H1 (cell line): ENCODE results near the gene DACT3. TPM values are rescaled to one million over a fixed set of nuclear protein-coding genes. Genes with fewer than 3 reads are reported as not detected.
A peak's percentile ranks its signal among the peaks of the same experiment; 100 is the strongest.

Source experiments
- CTCF ChIA-PET: fragments of 300-600 bp; sonication (Branson Sonifier 250); formaldehyde crosslinking; loops from one replicate; lab custom pipeline; 2021; ENCODE audit not compliant: partially characterized antibody; lab: Charles Lee
- POLR2A ChIA-PET: fragments of 300-600 bp; sonication (Branson Sonifier 250); formaldehyde crosslinking; loops from one replicate; lab custom pipeline; 2021; ENCODE audit warnings: inconsistent platforms; ENCODE audit not compliant: partially characterized antibody; lab: Charles Lee
- DNase-seq, 2 experiments: peaks; one replicate each; pipeline versions ENCODE4 v3.0.0 to v3.0.0-alpha.2; 2010 to 2022; ENCODE audit warnings: low spot score in 2 of 2, low read depth in 1 of 2, mixed read lengths in 1 of 2
- FAIRE-seq: peaks from 2 replicates; lab custom pipeline; 2011; peaks lifted over from hg19 to GRCh38; lab: Jason Lieb, UNC
- H2AFZ ChIP-seq: 2 replicates; pipeline ENCODE4 v1.8.1; 2012; ENCODE audit warnings: low read length, inconsistent platforms
- H2AK5ac ChIP-seq: 2 replicates; pipeline ENCODE4 v1.6.1; 2013; ENCODE audit warnings: low read depth, low read length
- H2BK120ac ChIP-seq: replicated peaks from 2 replicates; pipeline ENCODE3; 2013; ENCODE audit warnings: low read depth, low read length, inconsistent platforms
- H2BK12ac ChIP-seq: 2 replicates; pipeline ENCODE4 v1.6.1; 2013; ENCODE audit warnings: low read depth, low read length
- H2BK15ac ChIP-seq: 2 replicates; pipeline ENCODE4 v1.6.1; 2013; ENCODE audit warnings: low read length
- H2BK20ac ChIP-seq: 2 replicates; pipeline ENCODE4 v1.6.1; 2013; ENCODE audit warnings: low read length
- H2BK5ac ChIP-seq: 2 replicates; pipeline ENCODE4 v1.6.1; 2013; ENCODE audit warnings: low read depth, low read length
- H3K14ac ChIP-seq: 2 replicates; pipeline ENCODE4 v1.6.1; 2013; ENCODE audit warnings: inconsistent platforms; ENCODE audit not compliant: insufficient read length
- H3K18ac ChIP-seq: 2 replicates; pipeline ENCODE4 v1.6.1; 2013; ENCODE audit warnings: low read length; ENCODE audit errors: extremely low read depth
- H3K23ac ChIP-seq: 2 replicates; pipeline ENCODE4 v1.6.1; 2013; ENCODE audit warnings: inconsistent platforms; ENCODE audit not compliant: insufficient read length
- H3K23me2 ChIP-seq: 2 replicates; pipeline ENCODE4 v1.6.1; 2013; ENCODE audit warnings: low read depth, low read length
- H3K27ac ChIP-seq: 2 replicates; pipeline ENCODE4 v1.6.1; 2011; ENCODE audit warnings: low read depth, low read length, inconsistent platforms
- H3K27me3 ChIP-seq, 4 experiments: replicated peaks in 1 of 4; 1 replicate in 1 of 4; 2 replicates in 3 of 4; pipeline versions ENCODE4 v1.6.1 to v1.8.1; 2011 to 2013; ENCODE audit warnings: low read length in 3 of 4, mild to moderate bottlenecking in 3 of 4, inconsistent platforms in 2 of 4, mixed read lengths in 2 of 4, moderate library complexity in 1 of 4; ENCODE audit not compliant: control insufficient read depth in 3 of 4, insufficient read depth in 3 of 4; ENCODE audit errors: extremely low read depth in 1 of 4
- H3K36me3 ChIP-seq, 4 experiments: 2 replicates each; pipeline versions ENCODE4 v1.6.1 to v1.8.1; 2011 to 2013; ENCODE audit warnings: mild to moderate bottlenecking in 4 of 4, low read length in 3 of 4, moderate library complexity in 2 of 4, control low read depth in 1 of 4, inconsistent platforms in 1 of 4; ENCODE audit not compliant: insufficient read depth in 4 of 4, control insufficient read depth in 2 of 4
- H3K4ac ChIP-seq: replicated peaks from 2 replicates; pipeline ENCODE3; 2013; ENCODE audit warnings: low read length, low read depth, mixed read lengths, inconsistent platforms; ENCODE audit not compliant: insufficient read length
- H3K4me1 ChIP-seq, 4 experiments: replicated peaks in 1 of 4; 1 replicate in 1 of 4; 2 replicates in 3 of 4; pipeline versions ENCODE4 v1.6.1 to v1.8.1; 2011 to 2013; ENCODE audit warnings: low read length in 3 of 4, inconsistent platforms in 2 of 4, mixed read lengths in 1 of 4; ENCODE audit not compliant: insufficient read depth in 4 of 4, control insufficient read depth in 3 of 4
- H3K4me2 ChIP-seq, 2 experiments: 2 replicates each; pipeline versions ENCODE4 v1.6.1 to v1.8.1; 2011 to 2013; ENCODE audit warnings: low read depth in 2 of 2, low read length in 2 of 2, control low read depth in 1 of 2, inconsistent platforms in 1 of 2, mild to moderate bottlenecking in 1 of 2; ENCODE audit not compliant: insufficient read depth in 1 of 2
- H3K4me3 ChIP-seq, 4 experiments: fragments of 200-600, 300-600 bp in 1 of 4; sonication (generic), shearing (Covaris generic), sonication (Bioruptor Twin) in 1 of 4; 2 replicates each; pipeline versions ENCODE4 v1.5.1 to v1.8.1; 2011 to 2016; ENCODE audit warnings: low read length in 4 of 4, low read depth in 3 of 4, control low read depth in 2 of 4, inconsistent platforms in 2 of 4, mild to moderate bottlenecking in 2 of 4, mixed read lengths in 1 of 4, moderate library complexity in 1 of 4; ENCODE audit not compliant: insufficient read depth in 2 of 4; ENCODE audit errors: extremely low read depth in 1 of 4
- H3K56ac ChIP-seq: replicated peaks from 2 replicates; pipeline ENCODE3; 2013; ENCODE audit warnings: low read depth, mild to moderate bottlenecking, mixed read lengths, low read length, inconsistent platforms; ENCODE audit not compliant: insufficient read length
- H3K79me1 ChIP-seq: 2 replicates; pipeline ENCODE4 v1.6.1; 2013; ENCODE audit warnings: low read depth, low read length, control low read depth
- H3K79me2 ChIP-seq, 2 experiments: 2 replicates each; pipeline versions ENCODE4 v1.6.1 to v1.8.1; 2012 to 2013; ENCODE audit warnings: low read length in 2 of 2, mild to moderate bottlenecking in 2 of 2, inconsistent platforms in 1 of 2; ENCODE audit not compliant: insufficient read depth in 2 of 2, control insufficient read depth in 1 of 2
- H3K9ac ChIP-seq, 4 experiments: replicated peaks in 1 of 4; 1 replicate in 1 of 4; 2 replicates in 3 of 4; pipeline versions ENCODE4 v1.6.1 to v1.8.1; 2011 to 2013; ENCODE audit warnings: low read depth in 3 of 4, low read length in 3 of 4, control low read depth in 2 of 4, mild to moderate bottlenecking in 2 of 4, moderate library complexity in 2 of 4, inconsistent platforms in 1 of 4; ENCODE audit errors: extremely low read depth in 1 of 4
- H3K9me3 ChIP-seq, 2 experiments: 2 replicates each; pipeline versions ENCODE4 v1.6.1 to v1.8.1; 2012 to 2013; ENCODE audit warnings: mild to moderate bottlenecking in 2 of 2, moderate library complexity in 2 of 2, control low read depth in 1 of 2, inconsistent platforms in 1 of 2, low read depth in 1 of 2, low read length in 1 of 2, mixed read lengths in 1 of 2; ENCODE audit not compliant: insufficient read depth in 2 of 2
- H4K20me1 ChIP-seq, 2 experiments: replicated peaks in 1 of 2; 2 replicates each; pipeline versions ENCODE3 to v1.8.1; 2011 to 2013; ENCODE audit warnings: inconsistent platforms in 2 of 2, low read length in 2 of 2, mild to moderate bottlenecking in 1 of 2; ENCODE audit not compliant: insufficient read depth in 2 of 2, control insufficient read depth in 1 of 2
- H4K5ac ChIP-seq: 2 replicates; pipeline ENCODE4 v1.6.1; 2013; ENCODE audit warnings: low read length, low read depth, mixed read lengths, inconsistent platforms; ENCODE audit not compliant: insufficient read length
- H4K8ac ChIP-seq: 2 replicates; pipeline ENCODE4 v1.8.0; 2013; ENCODE audit warnings: mild to moderate bottlenecking, moderate library complexity, low read length, inconsistent platforms; ENCODE audit not compliant: insufficient read depth; ENCODE audit errors: extremely low read depth
- H4K91ac ChIP-seq: replicated peaks from 2 replicates; pipeline ENCODE3; 2013; ENCODE audit warnings: low read length, mixed read lengths, inconsistent platforms; ENCODE audit not compliant: insufficient read length
- JUND ChIP-seq: IDR thresholded peaks from 2 replicates; pipeline ENCODE4 v1.6.1; 2011; ENCODE audit warnings: mild to moderate bottlenecking, improper control_type of control experiment, low read length
- POLR2AphosphoS5 ChIP-seq: IDR thresholded peaks from 2 replicates; pipeline ENCODE4 v1.6.1; 2011; ENCODE audit warnings: low read depth, low read length
- WGBS, 2 experiments: shearing (Covaris generic) in 1 of 2; methylation state at CpG; one replicate each; pipeline versions ENCODE4 v1.1.6 to v1.1.7; 2013 to 2015; ENCODE audit warnings: low lambda C conversion rate in 2 of 2, mixed read lengths in 2 of 2, inconsistent platforms in 1 of 2, low coverage in 1 of 2, missing lambda C conversion rate in 1 of 2; ENCODE audit not compliant: insufficient replicate concordance in 2 of 2, insufficient coverage in 1 of 2, insufficient read length in 1 of 2; ENCODE audit errors: extremely low coverage in 1 of 2, missing lambda C conversion rate in 1 of 2; 5-methylcytosine and 5-hydroxymethylcytosine counted together
- polyA plus RNA-seq, 7 experiments: library from polyadenylated mRNA; depleted of rRNA in 3 of 7; stranded (reverse) in 5 of 7; unstranded in 2 of 7; fragments of >200 nt in 5 of 7; fragments of 200-250 nt in 2 of 7; gene quantifications; 1 replicate in 5 of 7; 2 replicates in 1 of 7; 4 replicates in 1 of 7; pipeline versions ENCODE4 v1.2.1 to v1.2.3, GENCODE V29; 2011 to 2013; ENCODE audit warnings: missing spikeins in 2 of 7, mixed read lengths in 2 of 7
- total RNA-seq: library from RNA; stranded (reverse); fragmentation: NEBNext Ultra II Directional; extraction: Animal tissue kit (Norgen Biotek cat#: 25700); gene quantifications from 2 replicates; pipeline ENCODE4 v1.2.1, GENCODE V29; 2021
- TF ChIP-seq, protein P1 (sequence below), 3 experiments: IDR thresholded peaks; 1 replicate in 2 of 3; 2 replicates in 1 of 3; pipeline versions ENCODE4 v1.5.1 to v1.6.1; 2011; ENCODE audit warnings: low read length in 3 of 3, mild to moderate bottlenecking in 3 of 3, inconsistent platforms in 2 of 3, low read depth in 1 of 3, moderate library complexity in 1 of 3; ENCODE audit not compliant: insufficient read depth in 1 of 3; ENCODE audit errors: control extremely low read depth in 1 of 3

DACT3 gene
- total and polyA plus RNA-seq, 2 of the 8 experiments (the other 6 are each of a cell fraction or from before 2014, with no cell fraction given) = 1.8 to 2.0 TPM

DNA sequence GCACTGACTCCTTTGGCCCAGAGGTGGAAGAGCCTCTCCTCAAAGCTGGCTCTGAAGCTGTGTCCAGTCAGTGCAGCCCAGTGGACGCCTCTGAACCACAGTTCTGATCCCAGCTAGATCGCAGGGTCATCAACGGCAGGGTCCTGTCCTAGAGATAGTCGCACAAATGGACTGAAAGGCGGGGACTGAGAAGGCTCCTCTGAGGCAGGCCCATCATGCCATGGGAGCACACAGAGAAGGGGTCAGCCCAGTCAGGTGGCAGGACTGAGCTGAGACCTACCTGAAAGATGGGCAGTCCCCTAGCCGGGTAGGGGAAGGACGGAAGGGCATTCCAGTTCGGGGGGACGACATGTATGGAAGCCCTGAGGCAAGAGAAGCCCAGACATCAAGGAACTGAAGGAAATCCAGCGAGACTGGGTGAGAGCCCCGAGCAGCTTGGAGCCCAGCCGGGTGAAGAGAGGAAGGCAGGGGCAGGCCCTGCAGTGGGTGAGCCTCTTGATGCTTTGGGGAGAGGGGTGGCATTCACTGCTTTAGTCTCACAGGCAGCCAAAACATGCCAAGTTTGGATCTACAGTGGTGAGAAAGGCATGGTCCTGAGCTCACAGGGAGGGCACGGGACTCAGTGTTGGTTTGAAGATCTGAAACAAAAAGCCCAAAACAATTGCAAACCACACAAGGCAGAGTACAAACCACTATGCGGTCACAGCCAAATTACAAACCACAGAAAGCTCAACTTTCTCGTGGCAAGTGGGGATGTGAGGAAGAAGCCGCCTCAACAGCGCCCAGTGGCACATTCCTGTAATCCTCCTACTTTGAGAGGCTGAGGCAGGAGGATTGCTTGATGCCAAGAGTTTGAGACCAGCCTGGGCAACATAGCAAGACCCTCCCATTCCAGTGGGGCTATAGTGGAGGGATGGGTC is 49.9 kb downstream of the DACT3 start:
- Histone ChIP-seq H2BK20ac (no peak overlapping the region), H3K4ac (no peak overlapping the region), H2AFZ (no peak overlapping the region), H3K27me3 (no peaks in the 10 kb centered on the region), H3K9ac (no peak overlapping the region; a peak in 1 of 7 replicates), H2BK120ac (no peak overlapping the region), H4K20me1 (peaks cover 0 to 11% of the 10 kb centered on the region in 2 experiments), H3K9me3 (no peaks in the 10 kb centered on the region), H4K91ac (no peak overlapping the region), H3K56ac (no peak overlapping the region), H2BK15ac (no peak overlapping the region), H2AK5ac (no peak overlapping the region), H3K27ac (no peak overlapping the region), H2BK12ac (no peak overlapping the region), H3K23me2 (no peaks in the 10 kb centered on the region), H4K8ac (peak overlapping the region; percentile 87), H3K18ac (no peak overlapping the region), H3K23ac (no peak overlapping the region), H3K4me1 (no peaks in the 10 kb centered on the region), H3K4me2 (no peak overlapping the region), H2BK5ac (no peak overlapping the region), H3K4me3 (no peak overlapping the region), H4K5ac (no peak overlapping the region), H3K36me3 (peaks cover 12 to 38% (median 34%) of the 10 kb centered on the region in 4 experiments; a peak in 7 of 8 replicates), H3K79me1 (no peaks in the 10 kb centered on the region), H3K79me2 (no peaks in the 10 kb centered on the region; a peak in 1 of 4 replicates), H3K14ac (no peak overlapping the region)
- no peak for TF ChIP-seq JUND
- TF ChIP-seq POLR2AphosphoS5 = 0 out of 2 replicates have a peak, but pooled peaks have one; percentile 38
- TF ChIP-seq, protein P1, sequence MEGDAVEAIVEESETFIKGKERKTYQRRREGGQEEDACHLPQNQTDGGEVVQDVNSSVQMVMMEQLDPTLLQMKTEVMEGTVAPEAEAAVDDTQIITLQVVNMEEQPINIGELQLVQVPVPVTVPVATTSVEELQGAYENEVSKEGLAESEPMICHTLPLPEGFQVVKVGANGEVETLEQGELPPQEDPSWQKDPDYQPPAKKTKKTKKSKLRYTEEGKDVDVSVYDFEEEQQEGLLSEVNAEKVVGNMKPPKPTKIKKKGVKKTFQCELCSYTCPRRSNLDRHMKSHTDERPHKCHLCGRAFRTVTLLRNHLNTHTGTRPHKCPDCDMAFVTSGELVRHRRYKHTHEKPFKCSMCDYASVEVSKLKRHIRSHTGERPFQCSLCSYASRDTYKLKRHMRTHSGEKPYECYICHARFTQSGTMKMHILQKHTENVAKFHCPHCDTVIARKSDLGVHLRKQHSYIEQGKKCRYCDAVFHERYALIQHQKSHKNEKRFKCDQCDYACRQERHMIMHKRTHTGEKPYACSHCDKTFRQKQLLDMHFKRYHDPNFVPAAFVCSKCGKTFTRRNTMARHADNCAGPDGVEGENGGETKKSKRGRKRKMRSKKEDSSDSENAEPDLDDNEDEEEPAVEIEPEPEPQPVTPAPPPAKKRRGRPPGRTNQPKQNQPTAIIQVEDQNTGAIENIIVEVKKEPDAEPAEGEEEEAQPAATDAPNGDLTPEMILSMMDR (IDR thresholded peaks at IDR 0.05; ENCODE audit: control extremely low read depth in 1 of 3, insufficient read depth in 1 of 3, low read depth in 1 of 3, low read length in 3 of 3) = no peak
- FAIRE-seq = no peak
- CTCF ChIA-PET = interaction anchor here (0.9 to 15.6 kb wide), 7 partner anchors 10 to 93 kb away, joined by 4 to 341 read pairs (median 8); partner anchors contain the start of genes CALM3, DACT3 and PTGIR
- WGBS, 2 experiments = 86% methylated on average over 17 of the region's 17 CpGs; no CpG with 5 or more reads in 1 of the 2 experiments
- POLR2A ChIA-PET = interaction anchor here (0.7 to 3.5 kb wide), 7 partner anchors 9 to 50 kb away, joined by 3 to 28 read pairs (median 3); partner anchors contain the start of gene CALM3
- DNase-seq = no peak
